CD14-positive monocyte (primary cell): ENCODE data around the gene SCIN. TPM values are rescaled to one million over a fixed set of nuclear protein-coding genes. Genes with fewer than 3 reads are reported as not detected.
"Not testable (repeated sequence)": the region's sequence is repeated elsewhere in the genome, so short reads cannot be mapped to it uniquely, and the experiment has no call there.

ENCODE experiments used
- DNase-seq, 3 donors: peaks; one replicate each; pipeline ENCODE4 v3.0.0-alpha.2; 2011 to 2022
- H2AFZ ChIP-seq: 2 replicates; pipeline ENCODE4 v1.6.0; 2012; ENCODE audit warnings: mild to moderate bottlenecking, low read depth, low read length, inconsistent platforms; ENCODE audit not compliant: insufficient read depth, poor library complexity, severe bottlenecking
- H3K27ac ChIP-seq, 2 donors: 1 replicate in 1 of 2; 2 replicates in 1 of 2; pipeline ENCODE4 v1.5.1; 2012 to 2013; ENCODE audit warnings: low read length in 2 of 2, control low read depth in 1 of 2, inconsistent platforms in 1 of 2, low read depth in 1 of 2, mild to moderate bottlenecking in 1 of 2
- H3K27me3 ChIP-seq, 2 donors: one replicate each; pipeline versions ENCODE4 v1.6.0 to v1.6.1; 2011 to 2013; ENCODE audit warnings: low read length in 2 of 2; ENCODE audit not compliant: control insufficient read depth in 2 of 2, insufficient read depth in 2 of 2
- H3K36me3 ChIP-seq, 2 donors: replicated peaks in 1 of 2; 1 replicate in 1 of 2; 2 replicates in 1 of 2; pipeline versions ENCODE4 v1.5.1 to v1.6.1; 2012 to 2013; ENCODE audit warnings: low read length in 2 of 2, control low read depth in 1 of 2, inconsistent platforms in 1 of 2, mild to moderate bottlenecking in 1 of 2; ENCODE audit not compliant: insufficient read depth in 2 of 2, control insufficient read depth in 1 of 2
- H3K4me1 ChIP-seq, 2 donors: 1 replicate in 1 of 2; 2 replicates in 1 of 2; pipeline versions ENCODE4 v1.5.1 to v1.6.1; 2012 to 2013; ENCODE audit warnings: low read length in 2 of 2, control low read depth in 1 of 2, inconsistent platforms in 1 of 2, mild to moderate bottlenecking in 1 of 2, moderate library complexity in 1 of 2; ENCODE audit not compliant: insufficient read depth in 2 of 2, control insufficient read depth in 1 of 2
- H3K4me2 ChIP-seq: replicated peaks from 2 replicates; pipeline ENCODE3; 2012; ENCODE audit warnings: low read length, moderate library complexity, mild to moderate bottlenecking; ENCODE audit not compliant: poor library complexity, severe bottlenecking; ENCODE audit errors: extremely low read depth
- H3K4me3 ChIP-seq, 3 experiments: fragments of 200-600 bp in 1 of 3; sonication (generic) in 1 of 3; replicated peaks in 1 of 3; 1 replicate in 2 of 3; 2 replicates in 1 of 3; pipeline ENCODE4 v1.5.1; 2011 to 2013; ENCODE audit warnings: low read length in 3 of 3, mild to moderate bottlenecking in 3 of 3, control low read depth in 2 of 3, low read depth in 2 of 3, inconsistent platforms in 1 of 3, moderate library complexity in 1 of 3
- H3K79me2 ChIP-seq: 2 replicates; pipeline ENCODE4 v1.6.0; 2012; ENCODE audit warnings: mild to moderate bottlenecking, control low read depth, inconsistent platforms, low read length, moderate library complexity; ENCODE audit not compliant: insufficient read depth
- H3K9ac ChIP-seq: 2 replicates; pipeline ENCODE4 v1.6.0; 2017; ENCODE audit warnings: low read length, mild to moderate bottlenecking; ENCODE audit not compliant: insufficient read depth, poor library complexity, severe bottlenecking
- H3K9me3 ChIP-seq, 2 donors: replicated peaks in 1 of 2; 1 replicate in 1 of 2; 2 replicates in 1 of 2; pipeline versions ENCODE4 v1.5.1 to v1.6.1; 2012 to 2013; ENCODE audit warnings: low read length in 2 of 2, control low read depth in 1 of 2; ENCODE audit not compliant: control insufficient read depth in 1 of 2, insufficient read depth in 1 of 2
- H4K20me1 ChIP-seq: 2 replicates; pipeline ENCODE4 v1.6.0; 2012; ENCODE audit warnings: mild to moderate bottlenecking, low read length, control low read depth, moderate library complexity; ENCODE audit not compliant: insufficient read depth
- H3K27ac Mint-ChIP-seq, 7 donors: one replicate each; pipeline ENCODE4 v1.8.0; 2020; ENCODE audit warnings: mild to moderate bottlenecking in 7 of 7, mixed read lengths in 7 of 7, moderate library complexity in 6 of 7, inconsistent platforms in 2 of 7
- H3K27me3 Mint-ChIP-seq, 3 donors: one replicate each; pipeline ENCODE4 v1.8.0; 2021 to 2022; ENCODE audit warnings: low read depth in 3 of 3, mild to moderate bottlenecking in 3 of 3, mixed read lengths in 3 of 3, moderate library complexity in 3 of 3, inconsistent platforms in 1 of 3
- H3K36me3 Mint-ChIP-seq, 2 donors: one replicate each; pipeline ENCODE4 v1.8.0; 2020; ENCODE audit warnings: mixed read lengths in 2 of 2, inconsistent platforms in 1 of 2, mild to moderate bottlenecking in 1 of 2
- H3K4me1 Mint-ChIP-seq: one replicate; pipeline ENCODE4 v1.8.0; 2020; ENCODE audit warnings: mild to moderate bottlenecking, mixed read lengths
- H3K4me3 Mint-ChIP-seq, 2 donors: one replicate each; pipeline ENCODE4 v1.8.0; 2020; ENCODE audit warnings: mild to moderate bottlenecking in 2 of 2, mixed read lengths in 2 of 2, moderate library complexity in 1 of 2
- H3K9me3 Mint-ChIP-seq, 7 donors: one replicate each; pipeline ENCODE4 v1.8.0; 2020 to 2022; ENCODE audit warnings: mixed read lengths in 7 of 7, mild to moderate bottlenecking in 6 of 7, moderate library complexity in 6 of 7, inconsistent platforms in 2 of 7
- CTCF ChIP-seq: fragments of 200-600 bp; IDR thresholded peaks from one replicate; pipeline ENCODE4 v1.8.0; 2022; ENCODE audit warnings: antibody characterized with exemption, mild to moderate bottlenecking
- WGBS: methylation state at CpG from one replicate; pipeline ENCODE4 v1.1.5; 2013; ENCODE audit warnings: missing lambda C conversion rate; ENCODE audit not compliant: insufficient coverage; 5-methylcytosine and 5-hydroxymethylcytosine counted together
- intact Hi-C, 2 donors: fragments of 100-400 bp; cut with micrococcal nuclease; formaldehyde crosslinking; loops; one replicate each; pipeline versions ENCODE4 v1.15.0 to v1.15.1; 2023
- polyA plus RNA-seq, 3 donors: library from polyadenylated mRNA; depleted of rRNA in 1 of 3; unstranded in 2 of 3; stranded (reverse) in 1 of 3; fragments of 300-500 nt in 2 of 3; fragments of >200 nt in 1 of 3; fragmentation: Illumina TruSeq in 2 of 3; gene quantifications; 1 replicate in 2 of 3; 2 replicates in 1 of 3; pipeline ENCODE4 v1.2.3, GENCODE V29; 2012 to 2021

SCIN gene
- polyA plus RNA-seq, 3 donors, result 0.08 TPM; not detected in 2

- intact Hi-C loops, result no loop called here
Observed at GRCh38 chr7:12554872-12555271, 15.6 kb upstream of the SCIN start.

GRCh38 chr7:12555695-12556094, 14.8 kb upstream of the SCIN start:
- DNase-seq, H3K9ac ChIP-seq, H4K20me1 ChIP-seq, H2AFZ ChIP-seq, H3K27me3 Mint-ChIP-seq, H3K4me3 ChIP-seq, H3K36me3 Mint-ChIP-seq, H3K4me2 ChIP-seq, intact Hi-C loops, H3K79me2 ChIP-seq, H3K9me3 ChIP-seq, H3K36me3 ChIP-seq, H3K27ac ChIP-seq, H3K27ac Mint-ChIP-seq, H3K4me3 Mint-ChIP-seq, H3K27me3 ChIP-seq: not testable (repeated sequence)
- 83% methylated on average over 4 of the region's 6 CpGs for WGBS
- H3K4me1 Mint-ChIP-seq, result peaks cover 11% of the 10 kb centered on the region
- H3K9me3 Mint-ChIP-seq, result peaks cover 5 to 13% (median 9%) of the 10 kb centered on the region in 7 donors
- H3K4me1 ChIP-seq, result peaks cover 4 to 12% of the 10 kb centered on the region in 2 donors

More at GRCh38 chr7:12554872-12555271, 15.6 kb upstream of the SCIN start:
- Histone ChIP-seq H2AFZ (no peak overlapping the region), H3K9me3 (peaks cover 4% of the 10 kb centered on the region in 2 donors), H4K20me1 (no peaks in the 10 kb centered on the region), H3K27ac (no peak overlapping the region), H3K4me2 (no peak overlapping the region), H3K9ac (no peak overlapping the region), H3K79me2 (no peaks in the 10 kb centered on the region), H3K4me1 (peaks cover 4 to 12% of the 10 kb centered on the region in 2 donors), H3K36me3 (no peaks in the 10 kb centered on the region), H3K27me3 (no peaks in the 10 kb centered on the region), H3K4me3 (no peak overlapping the region)
- TF ChIP-seq CTCF, result no peak
- 20% methylated on average over 1 of the region's 6 CpGs for WGBS
- peaks cover 11% of the 10 kb centered on the region for H3K4me1 Mint-ChIP-seq
- H3K36me3 Mint-ChIP-seq, result no peaks in the 10 kb centered on the region
- H3K27ac Mint-ChIP-seq, result no peak overlapping the region
- H3K9me3 Mint-ChIP-seq, result peaks cover 5 to 14% (median 9%) of the 10 kb centered on the region in 7 donors
- no peak for DNase-seq
- H3K27me3 Mint-ChIP-seq, result no peaks in the 10 kb centered on the region
- no peak overlapping the region for H3K4me3 Mint-ChIP-seq

- H3K4me3 ChIP-seq, H3K27ac Mint-ChIP-seq, H4K20me1 ChIP-seq, H3K9ac ChIP-seq, intact Hi-C loops, H3K36me3 Mint-ChIP-seq, H3K79me2 ChIP-seq, H2AFZ ChIP-seq, H3K27me3 ChIP-seq, H3K9me3 ChIP-seq, DNase-seq, H3K27ac ChIP-seq, H3K36me3 ChIP-seq, H3K27me3 Mint-ChIP-seq, H3K4me3 Mint-ChIP-seq, H3K4me2 ChIP-seq: not testable (repeated sequence)
- 94% methylated on average over 37 of the region's 60 CpGs for WGBS
- Mint-ChIP-seq H3K9me3 (peaks cover 5 to 13% (median 9%) of the 10 kb centered on the region in 7 donors), H3K4me1 (peaks cover 11% of the 10 kb centered on the region)
- peaks cover 4 to 12% of the 10 kb centered on the region in 2 donors for H3K4me1 ChIP-seq
Observed at GRCh38 chr7:12556139-12556792, 14.3 kb upstream of the SCIN start.
